SK-N-DZ (cell line): ENCODE data around the gene DAZL. TPM values are rescaled to one million over a fixed set of nuclear protein-coding genes. Genes with fewer than 3 reads are reported as not detected.
"Not testable (repeated sequence)": the region's sequence is repeated elsewhere in the genome, so short reads cannot be mapped to it uniquely, and the experiment has no call there.

Source experiments
- DNase-seq: peaks from one replicate; pipeline ENCODE4 v3.0.0-alpha.2; 2015; ENCODE audit warnings: low spot score
- polyA plus RNA-seq, 2 experiments: library from polyadenylated mRNA; depleted of rRNA; stranded (reverse); fragments of >200 nt; gene quantifications; 2 replicates each; pipeline ENCODE4 v1.2.3, GENCODE V29; 2014

DAZL gene
- polyA plus RNA-seq (2014; cell fraction: cytosol; rRNA removed) = not detected in 2 replicates
- polyA plus RNA-seq (2014; cell fraction: nucleus; rRNA removed) = not detected in 2 replicates

DNA sequence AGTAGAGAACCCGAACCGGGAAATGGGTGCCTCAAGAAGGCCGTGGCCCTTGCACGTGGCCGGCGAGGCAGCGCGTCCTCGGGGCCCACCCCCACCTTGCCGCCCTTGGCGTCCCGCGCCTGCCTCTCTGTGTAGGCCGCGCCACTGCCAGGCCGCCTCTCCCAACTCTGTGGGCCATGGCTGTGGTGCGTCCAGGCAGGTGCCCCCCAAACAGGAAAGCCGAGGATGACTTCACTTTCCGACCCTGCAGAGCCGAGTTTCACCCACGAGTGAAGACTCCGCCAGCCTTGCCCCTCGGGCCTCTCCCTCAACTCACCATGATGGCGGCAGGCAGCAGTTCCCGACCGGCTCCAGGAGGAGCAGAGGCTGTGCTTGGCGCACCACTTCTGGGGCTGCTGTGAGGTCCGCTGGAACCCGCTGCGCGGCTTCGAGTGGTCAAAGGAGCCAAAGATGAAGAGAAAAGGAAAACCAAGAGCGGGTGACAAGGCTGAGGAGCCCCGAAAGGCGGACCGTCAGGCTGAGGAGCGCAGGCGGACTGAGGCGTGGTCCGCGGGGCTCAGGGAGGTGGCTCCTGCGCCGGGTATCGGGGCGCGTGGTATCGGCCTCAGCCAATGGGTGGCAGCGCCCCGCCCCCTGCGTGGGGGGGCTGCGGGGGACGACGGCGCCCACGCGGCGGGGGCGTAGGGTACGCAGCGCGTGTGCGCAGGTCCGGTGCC is at the start of gene DAZL:
TSS of gene DAZL (minus strand) at position 537 of the 716 bp plus-strand sequence. CDS start at position 319, 218 bp downstream.
- DNase-seq = no peak

GRCh38 chr3:16654976-16655375 is 49.8 kb upstream of the DAZL start:
- no peak for DNase-seq

GRCh38 chr3:16653712-16654111 is 48.5 kb upstream of the DAZL start:
- DNase-seq = peak; percentile 51

DNA sequence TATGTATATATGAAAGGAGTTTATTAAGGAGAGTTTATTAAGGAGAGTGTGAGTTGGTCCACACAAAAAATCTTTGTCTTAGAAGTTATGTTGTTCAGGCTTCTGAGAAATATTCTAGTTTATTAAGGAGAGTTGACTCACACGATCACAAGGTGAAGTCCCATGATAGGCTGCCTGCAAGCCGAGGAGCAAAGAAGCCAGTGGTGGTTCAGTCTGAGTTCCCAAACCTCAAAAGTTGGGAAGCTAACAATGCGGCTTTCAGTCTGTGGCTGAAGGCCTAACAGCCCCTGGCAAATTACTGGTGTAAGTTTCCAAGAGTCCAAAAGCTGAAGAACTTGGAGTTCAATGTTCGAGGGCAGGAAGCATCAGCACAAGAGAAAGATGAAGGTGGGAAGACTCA is 42.4 kb upstream of the DAZL start:
- DNase-seq = no peak

GRCh38 chr3:16639806-16640205 is 34.6 kb upstream of the DAZL start:
- DNase-seq = no peak

- no peak for DNase-seq
These were observed 28.7 kb upstream of the DAZL start for GRCh38 chr3:16633948-16634347.

DNA sequence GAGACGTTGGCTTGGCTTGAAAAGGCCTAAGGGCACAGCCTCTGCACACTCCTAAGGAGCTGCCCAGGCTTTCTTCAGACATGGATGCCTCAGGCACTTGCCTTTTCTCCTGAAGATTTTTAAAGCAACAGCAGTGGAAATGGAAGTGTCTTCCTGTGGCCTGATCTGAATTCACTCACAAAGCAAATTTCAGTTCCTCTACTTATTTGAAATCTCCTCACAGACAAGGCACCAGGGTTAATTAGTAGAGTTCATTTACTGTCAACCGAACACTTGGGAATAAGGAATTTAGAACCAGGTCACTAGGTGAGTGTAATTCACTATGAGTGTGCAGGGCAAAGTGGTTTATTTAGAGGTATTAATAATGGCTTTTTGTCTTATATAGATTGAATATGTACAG is 27.2 kb upstream of the DAZL start:
- no peak for DNase-seq

- no peak for DNase-seq
These were observed 13.5 kb upstream of the DAZL start for GRCh38 chr3:16618721-16619120.

GRCh38 chr3:16617155-16617554 is 11.9 kb upstream of the DAZL start:
- DNase-seq = not testable (repeated sequence)

GRCh38 chr3:16616083-16616482 is 10.9 kb upstream of the DAZL start:
- no peak for DNase-seq

DNA sequence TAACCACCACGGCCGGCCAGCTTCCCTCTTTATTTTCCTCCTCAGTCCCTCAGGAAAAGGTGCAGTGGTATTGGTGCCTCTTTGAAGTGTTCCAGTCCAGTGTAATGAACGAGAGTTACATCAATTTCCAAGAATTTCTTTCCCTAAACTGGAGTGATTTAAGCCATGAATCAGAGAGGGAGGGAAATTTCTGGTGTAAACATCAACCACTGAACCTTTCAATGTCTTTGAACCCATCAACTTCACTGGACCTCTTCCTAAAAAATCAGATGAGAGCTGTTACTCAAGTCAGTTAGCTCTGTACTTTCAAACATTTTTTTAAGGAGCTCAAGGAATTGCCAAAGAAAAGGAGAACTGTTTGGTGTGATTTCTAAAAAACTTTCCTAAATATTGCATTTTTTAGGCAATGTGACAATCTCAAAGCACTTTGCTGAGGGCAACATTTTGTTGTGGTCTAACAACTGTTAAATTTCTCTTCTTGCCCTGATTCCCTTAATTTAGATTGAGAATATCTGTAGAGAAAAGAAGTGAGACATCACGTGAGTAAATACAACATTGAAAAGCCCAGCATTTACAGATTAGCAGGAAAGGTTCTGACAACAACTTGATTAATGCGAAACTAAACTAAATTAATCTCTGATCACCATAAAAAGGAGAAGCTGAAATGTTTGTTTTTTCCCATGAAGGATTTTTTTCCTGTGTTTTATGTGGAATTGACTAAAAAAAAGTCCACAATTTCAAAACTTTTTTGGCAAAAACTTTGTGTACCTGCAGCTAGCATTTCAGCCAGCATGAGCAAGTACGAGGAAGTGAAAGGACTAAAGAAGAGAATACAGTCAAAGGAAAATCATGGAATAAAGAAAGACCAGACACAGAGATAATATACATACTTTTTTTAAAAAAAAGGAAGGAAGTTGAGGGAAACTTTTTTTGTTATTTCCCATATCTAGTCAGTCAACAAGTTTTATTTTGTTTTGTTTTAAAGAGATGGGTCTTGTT is 9.1 kb upstream of the DAZL start:
- DNase-seq = no peak

GRCh38 chr3:16609927-16610580 is 4.8 kb upstream of the DAZL start:
- DNase-seq = no peak

DNA sequence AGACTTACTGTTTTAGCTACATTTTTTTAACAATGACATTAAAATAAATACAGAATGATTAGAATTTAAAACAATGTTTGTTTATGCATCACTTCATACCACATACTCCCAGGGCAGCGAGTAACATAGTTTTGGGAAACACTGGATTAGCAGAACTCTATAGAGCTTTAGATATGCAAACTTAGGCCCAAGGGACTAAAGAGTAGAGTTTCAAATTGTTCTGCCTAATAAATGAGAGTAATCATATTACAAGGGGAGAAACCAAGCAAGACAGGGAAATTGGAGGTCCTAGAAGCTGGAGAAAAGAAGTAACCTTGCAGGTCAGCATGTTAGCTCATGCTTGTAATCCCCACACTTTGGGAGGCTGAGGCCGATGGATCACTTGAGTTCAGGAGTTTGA is 3.6 kb upstream of the DAZL start:
- no peak for DNase-seq

DNA sequence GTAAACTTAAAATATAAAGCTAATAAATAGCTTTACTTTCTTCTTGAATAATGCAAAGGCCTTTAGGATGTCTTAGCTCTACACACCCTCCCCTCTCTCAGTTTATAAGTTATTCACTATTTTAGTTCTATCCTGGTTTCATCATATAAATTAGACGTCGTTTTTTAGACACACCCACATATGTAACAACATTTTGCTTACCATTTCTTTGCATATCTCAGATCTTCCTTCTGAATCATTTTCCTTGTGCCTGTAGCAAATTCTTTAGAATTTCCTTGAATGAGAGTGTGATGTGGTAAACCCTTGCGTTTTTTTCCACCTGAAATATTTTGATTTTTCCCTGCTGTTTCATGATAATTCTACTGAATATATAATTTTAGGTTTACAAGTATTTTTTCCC is 2.5 kb upstream of the DAZL start:
- DNase-seq = no peak

DNA sequence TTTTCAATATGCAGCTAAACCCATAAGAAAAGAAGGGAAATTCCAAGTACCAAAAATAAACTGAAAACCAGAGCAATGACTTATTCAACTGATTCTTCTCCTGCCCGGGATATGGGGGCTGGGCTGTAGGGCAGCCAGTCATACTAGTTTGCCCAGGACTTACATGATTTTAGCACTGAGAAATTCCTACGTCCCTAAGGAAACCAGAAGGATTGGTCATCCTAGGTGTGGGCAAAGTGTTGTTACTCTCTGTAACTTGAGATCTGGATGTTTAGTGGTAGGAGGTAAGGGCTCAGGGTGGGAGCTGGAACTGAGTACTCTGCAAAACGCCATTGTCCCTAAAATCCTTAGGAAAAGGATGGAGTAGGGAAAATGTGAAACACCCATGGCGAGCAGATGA is 1.2 kb upstream of the DAZL start:
- no peak for DNase-seq

GRCh38 chr3:16605966-16606365 is 743 bp upstream of the DAZL start:
- no peak for DNase-seq

DNA sequence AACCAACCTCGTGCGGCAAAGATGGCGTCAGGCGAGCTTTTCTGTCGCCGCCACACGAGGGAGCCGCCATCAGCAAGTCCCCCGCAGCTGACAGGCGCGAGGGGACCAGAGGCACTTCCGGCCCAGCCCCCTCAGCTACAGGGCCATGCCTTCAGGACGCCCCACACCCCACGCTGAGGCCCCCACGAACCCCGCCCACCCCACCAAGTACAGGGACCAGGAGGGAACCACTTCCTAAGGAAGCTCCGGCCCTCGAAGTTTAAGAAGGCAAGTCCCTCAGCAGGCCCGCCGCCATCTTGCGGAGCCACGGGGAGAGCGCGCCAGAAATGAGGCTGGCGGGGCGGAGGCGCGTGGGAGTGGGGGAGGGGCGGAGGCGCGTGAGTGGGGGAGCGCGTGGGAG is 790 bp downstream of the DAZL start:
- no peak for DNase-seq

DNA sequence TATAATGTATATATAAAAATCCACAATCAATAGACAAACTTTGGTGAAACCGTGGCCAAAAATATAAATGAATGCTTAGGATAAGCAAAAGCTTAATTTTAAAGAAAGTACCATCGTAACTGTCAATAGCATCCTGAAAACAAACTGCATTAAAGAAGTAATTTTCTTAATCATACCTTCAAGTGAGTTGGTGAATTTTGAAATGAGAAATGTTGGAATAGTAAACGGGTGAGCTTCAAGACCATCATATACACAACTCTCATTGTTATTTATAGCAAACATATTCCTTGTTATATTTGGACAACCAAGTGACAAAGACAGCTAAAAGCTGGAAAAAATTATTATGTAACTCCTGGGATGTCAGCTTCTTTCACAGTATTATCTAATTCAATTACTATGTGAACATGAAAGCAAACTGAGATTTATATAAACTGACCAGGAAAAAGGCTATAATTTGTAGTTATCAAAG is 3.7 kb downstream of the DAZL start:
- DNase-seq = no peak

GRCh38 chr3:16600780-16601536 is 4.3 kb downstream of the DAZL start:
- peak; percentile 75 for DNase-seq

- no peak for DNase-seq
These were observed 5.5 kb downstream of the DAZL start for GRCh38 chr3:16599694-16600093.
